Left lung (tissue), 10 donors: Measurements from ENCODE around the gene ARID5B. TPM values are rescaled to one million over a fixed set of nuclear protein-coding genes. Genes with fewer than 3 reads are reported as not detected.
A peak's percentile ranks its signal among the peaks of the same experiment; 100 is the strongest.

Source experiments
- ATAC-seq: fragments of 200-7000 bp; cut with Tn5 transposase; one replicate; pipeline ENCODE4 v1.9.1; 2020; ENCODE audit warnings: moderate library complexity
- DNase-seq, 4 donors: peaks; one replicate each; pipeline ENCODE4 v3.0.0-alpha.2; 2013 to 2020
- H3K27ac ChIP-seq, 2 donors: fragments of 200-600 bp; sonication (generic) in 1 of 2; one replicate each; pipeline versions ENCODE4 v1.5.0 to v1.8.0; 2020 to 2021
- H3K27me3 ChIP-seq, 2 donors: fragments of 200-600 bp; sonication (generic) in 1 of 2; one replicate each; pipeline versions ENCODE4 v1.5.0 to v1.8.0; 2020 to 2021
- H3K36me3 ChIP-seq, 2 donors: fragments of 200-600 bp; sonication (generic) in 1 of 2; one replicate each; pipeline versions ENCODE4 v1.5.0 to v1.8.0; 2020 to 2021
- H3K4me1 ChIP-seq, 2 donors: fragments of 200-600 bp; one replicate each; pipeline ENCODE4 v1.8.0; 2021
- H3K4me3 ChIP-seq, 2 donors: fragments of 200-600 bp; sonication (generic) in 1 of 2; one replicate each; pipeline versions ENCODE4 v1.5.0 to v1.8.0; 2020 to 2021; ENCODE audit warnings: mild to moderate bottlenecking in 1 of 2
- H3K9me3 ChIP-seq, 2 donors: fragments of 200-600 bp; sonication (generic) in 1 of 2; one replicate each; pipeline versions ENCODE4 v1.5.0 to v1.8.0; 2020 to 2021
- intact Hi-C, 2 donors: fragments of 100-400 bp; cut with DNase I; formaldehyde crosslinking; loops; one replicate each; pipeline versions ENCODE4 v1.11.2 to v1.14.2; 2022
- polyA plus RNA-seq, 6 donors: library from polyadenylated mRNA; unstranded; fragments of 120-200 nt; gene quantifications; one replicate each; pipeline ENCODE4 v1.2.1, GENCODE V29; 2013; ENCODE audit not compliant: insufficient read length in 6 of 6
- total RNA-seq, 2 donors: library from RNA; stranded (reverse); fragmentation: NEBNext Ultra II Directional; extraction: Animal tissue kit (Norgen Biotek cat#: 25700); gene quantifications; one replicate each; pipeline ENCODE4 v1.2.1, GENCODE V29; 2021
- TF ChIP-seq, protein P1 (sequence below), 2 donors: fragments of 200-600 bp; sonication (generic) in 1 of 2; IDR thresholded peaks; one replicate each; pipeline versions ENCODE4 v1.5.0 to v1.8.0; 2021; ENCODE audit warnings: antibody characterized with exemption in 2 of 2
- donor health status: DM: no; HTN: yes; CAD: no.
- donor health status: DM: no; HTN: no; CAD: no.

The ARID5B gene
- total and polyA plus RNA-seq, 8 donors, result 29.9 to 51.5 (median 44.4) TPM

DNA sequence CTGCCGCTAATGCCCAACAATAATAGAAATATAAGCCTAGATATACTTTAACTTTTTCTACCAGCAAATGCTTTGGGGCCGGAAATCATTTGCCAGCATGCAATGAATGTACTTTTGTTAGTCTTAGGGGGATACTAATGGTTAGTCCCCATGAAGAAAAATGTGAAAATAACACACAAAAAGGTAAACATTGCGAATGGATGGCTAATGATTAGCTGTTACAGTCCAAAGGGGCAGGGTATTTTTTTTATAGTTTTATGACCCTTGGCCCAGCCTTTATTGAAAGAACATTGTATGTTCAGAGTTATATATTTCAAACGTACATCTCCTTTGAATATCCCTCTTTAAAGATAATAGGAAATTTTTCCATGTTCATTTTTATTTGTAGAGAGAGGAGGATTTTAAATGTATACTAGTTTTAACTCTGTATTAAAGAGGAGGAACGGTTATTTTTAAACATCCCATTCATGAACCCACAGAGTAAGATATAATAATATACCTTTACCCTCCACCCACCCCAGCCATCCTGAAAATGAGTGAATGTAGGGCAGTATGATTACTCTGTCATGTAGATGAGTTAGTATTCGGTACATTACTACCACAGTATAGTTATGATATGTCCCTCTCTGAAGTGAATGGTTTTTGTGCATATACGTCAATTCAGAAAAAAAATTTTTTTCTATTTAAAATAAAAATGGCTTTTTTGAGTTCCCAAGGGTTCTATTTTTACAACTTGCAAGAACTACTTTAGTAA is 63.6 kb downstream of the ARID5B start:
- TF ChIP-seq, protein P1, sequence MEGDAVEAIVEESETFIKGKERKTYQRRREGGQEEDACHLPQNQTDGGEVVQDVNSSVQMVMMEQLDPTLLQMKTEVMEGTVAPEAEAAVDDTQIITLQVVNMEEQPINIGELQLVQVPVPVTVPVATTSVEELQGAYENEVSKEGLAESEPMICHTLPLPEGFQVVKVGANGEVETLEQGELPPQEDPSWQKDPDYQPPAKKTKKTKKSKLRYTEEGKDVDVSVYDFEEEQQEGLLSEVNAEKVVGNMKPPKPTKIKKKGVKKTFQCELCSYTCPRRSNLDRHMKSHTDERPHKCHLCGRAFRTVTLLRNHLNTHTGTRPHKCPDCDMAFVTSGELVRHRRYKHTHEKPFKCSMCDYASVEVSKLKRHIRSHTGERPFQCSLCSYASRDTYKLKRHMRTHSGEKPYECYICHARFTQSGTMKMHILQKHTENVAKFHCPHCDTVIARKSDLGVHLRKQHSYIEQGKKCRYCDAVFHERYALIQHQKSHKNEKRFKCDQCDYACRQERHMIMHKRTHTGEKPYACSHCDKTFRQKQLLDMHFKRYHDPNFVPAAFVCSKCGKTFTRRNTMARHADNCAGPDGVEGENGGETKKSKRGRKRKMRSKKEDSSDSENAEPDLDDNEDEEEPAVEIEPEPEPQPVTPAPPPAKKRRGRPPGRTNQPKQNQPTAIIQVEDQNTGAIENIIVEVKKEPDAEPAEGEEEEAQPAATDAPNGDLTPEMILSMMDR (IDR thresholded peaks at IDR 0.05), result no peak
- Histone ChIP-seq H3K9me3 (no peaks in the 10 kb centered on the region), H3K4me1 (peaks cover 8 to 26% of the 10 kb centered on the region in 2 donors), H3K36me3 (no peaks in the 10 kb centered on the region), H3K27me3 (no peaks in the 10 kb centered on the region), H3K4me3 (no peak overlapping the region), H3K27ac (no peak overlapping the region)
- intact Hi-C loops, result no loop called here
- DNase-seq, result no peak
- ATAC-seq, result no peak

DNA sequence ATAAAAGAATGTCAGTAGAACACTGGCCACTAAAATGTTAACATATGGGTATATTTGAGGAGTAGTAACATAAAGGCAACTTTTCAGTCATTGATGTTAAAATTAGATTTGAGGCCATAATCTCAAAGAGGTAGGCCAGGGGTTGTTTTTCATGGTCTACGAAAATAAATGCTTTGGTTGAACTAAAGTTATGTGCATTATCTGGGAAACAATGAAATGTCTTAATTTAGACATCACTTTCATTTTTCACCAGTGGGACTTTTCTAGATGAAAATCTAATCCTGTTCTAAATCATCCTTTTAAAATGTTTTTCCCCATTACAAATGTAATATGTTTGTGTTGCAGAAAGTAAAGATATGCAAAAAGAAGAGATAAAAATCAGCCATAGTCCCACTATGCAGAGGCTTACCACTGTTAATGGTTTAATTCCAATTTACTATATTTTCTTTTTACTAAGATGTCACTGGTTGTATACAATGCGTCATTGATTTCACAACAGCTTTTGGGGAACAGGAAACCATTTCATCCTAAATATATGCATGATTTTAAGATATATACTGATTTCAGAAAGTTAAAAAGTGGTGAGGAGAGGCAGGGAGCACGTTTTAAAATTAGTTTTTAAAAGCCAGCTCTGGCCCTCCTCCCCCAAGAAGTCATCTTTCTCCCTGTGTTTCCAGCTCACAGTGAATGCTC is 64.3 kb downstream of the ARID5B start:
- DNase-seq (no peak), ATAC-seq (no peak)
- Histone ChIP-seq H3K9me3 (no peaks in the 10 kb centered on the region), H3K27ac (no peak overlapping the region), H3K4me1 (peaks cover 12 to 25% of the 10 kb centered on the region in 2 donors), H3K27me3 (no peaks in the 10 kb centered on the region), H3K4me3 (no peak overlapping the region), H3K36me3 (no peaks in the 10 kb centered on the region)
- intact Hi-C loops, result no loop called here
- TF ChIP-seq, protein P1 (IDR thresholded peaks at IDR 0.05), result no peak

DNA sequence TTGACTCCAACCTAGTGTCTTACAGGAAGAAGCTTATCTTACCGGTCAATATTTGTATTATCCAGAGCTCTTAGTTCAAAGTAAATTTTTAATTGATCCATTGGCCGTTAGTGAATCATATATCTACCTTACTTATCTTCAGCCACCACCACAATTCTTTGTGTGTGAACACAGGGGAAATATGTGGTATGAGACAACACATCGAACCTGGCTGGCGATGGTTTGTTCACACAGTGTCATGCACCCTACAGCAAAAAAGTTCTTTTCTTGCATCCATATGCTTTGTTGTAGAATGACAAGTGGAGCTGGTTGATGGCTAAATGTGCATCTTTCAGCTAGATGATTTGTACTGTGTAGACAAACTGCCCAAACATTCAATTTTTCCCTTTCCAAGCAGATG is 65.8 kb downstream of the ARID5B start:
- DNase-seq, result no peak
- Histone ChIP-seq H3K4me1 (peaks cover 12% of the 10 kb centered on the region in 2 donors), H3K4me3 (no peak overlapping the region), H3K36me3 (no peaks in the 10 kb centered on the region), H3K27me3 (no peaks in the 10 kb centered on the region), H3K27ac (no peak overlapping the region), H3K9me3 (no peaks in the 10 kb centered on the region)
- intact Hi-C loops, result no loop called here
- TF ChIP-seq, protein P1 (IDR thresholded peaks at IDR 0.05), result no peak
- ATAC-seq, result no peak

DNA sequence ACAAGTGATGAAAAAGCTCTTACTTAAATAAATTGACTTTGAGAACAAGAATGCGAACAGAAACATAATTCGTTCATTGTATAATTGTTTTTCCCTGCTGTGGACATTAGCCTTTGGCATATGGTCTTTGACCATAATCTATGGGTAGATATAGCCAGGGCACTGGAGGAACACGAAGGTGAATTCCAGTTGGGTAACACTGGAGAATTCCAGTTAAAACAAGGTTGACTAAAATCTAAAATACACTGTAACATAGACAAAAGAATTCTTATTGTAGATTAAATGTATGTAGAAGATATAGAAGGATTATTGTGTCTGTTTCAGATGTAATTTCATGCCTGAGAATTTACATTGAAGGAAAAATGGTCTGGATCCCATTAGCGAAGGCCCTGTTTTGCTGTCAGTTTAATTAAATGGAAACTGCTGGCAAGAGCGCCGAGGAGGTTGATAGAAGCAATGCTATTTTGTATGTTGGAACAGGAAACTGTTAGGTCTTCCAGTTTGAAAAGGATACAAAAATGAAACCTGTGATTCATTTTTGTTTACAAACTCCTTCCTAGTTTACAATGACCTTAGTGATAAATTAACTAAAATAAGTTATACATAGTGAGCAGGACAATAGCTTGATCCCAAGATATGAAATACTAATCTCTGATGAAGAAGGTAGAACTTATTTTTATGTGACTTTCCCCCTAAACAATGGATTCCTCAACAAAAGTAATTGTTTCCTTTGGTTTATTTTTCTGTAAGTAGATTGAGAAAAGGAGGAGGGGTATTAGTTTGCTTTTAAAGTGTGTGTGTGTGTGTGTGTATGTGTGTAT is 68.9 kb downstream of the ARID5B start:
- H3K9me3 ChIP-seq, result no peaks in the 10 kb centered on the region
- H3K27ac ChIP-seq, result peak overlapping the region; percentile 39 to 65
- no peaks in the 10 kb centered on the region for H3K36me3 ChIP-seq
- ATAC-seq, result no peak
- no peaks in the 10 kb centered on the region for H3K27me3 ChIP-seq
- no peak for DNase-seq
- intact Hi-C loops, result no loop called here
- H3K4me3 ChIP-seq, result no peak overlapping the region
- TF ChIP-seq, protein P1 (IDR thresholded peaks at IDR 0.05), result no peak
- H3K4me1 ChIP-seq, result peaks cover 13 to 16% of the 10 kb centered on the region in 2 donors

DNA sequence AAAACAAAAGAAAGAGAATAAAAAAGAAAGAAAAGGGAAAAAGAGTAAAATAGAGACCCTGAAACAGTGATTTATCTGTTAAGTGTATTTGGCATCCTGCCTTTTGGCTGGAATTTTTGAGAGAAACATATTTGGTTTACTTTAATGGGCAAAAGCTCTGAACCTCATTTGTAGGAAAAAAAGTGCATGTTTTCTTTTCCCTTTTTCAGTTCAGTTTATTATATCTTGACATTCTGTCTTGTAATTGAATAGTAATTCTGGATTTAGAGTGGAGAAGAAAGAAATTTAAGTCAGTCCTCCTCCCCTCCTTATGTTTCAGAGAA is 69.5 kb downstream of the ARID5B start:
- Histone ChIP-seq H3K27ac (peak overlapping the region in 1 of 2 donors; percentile 65), H3K9me3 (no peaks in the 10 kb centered on the region), H3K4me1 (peaks cover 13 to 19% of the 10 kb centered on the region in 2 donors), H3K4me3 (no peak overlapping the region), H3K36me3 (no peaks in the 10 kb centered on the region), H3K27me3 (no peaks in the 10 kb centered on the region)
- ATAC-seq, result no peak
- TF ChIP-seq, protein P1 (IDR thresholded peaks at IDR 0.05), result no peak
- intact Hi-C loops, result no loop called here
- DNase-seq, result no peak
